MM.1S (cell line): Measurements from ENCODE around the gene NPLOC4.

Source experiments
- DNase-seq: peaks from one replicate; pipeline ENCODE4 v3.0.0-alpha.2; 2015
- H2AFZ ChIP-seq: fragments of 300-600 bp; sonication (generic); 2 replicates; pipeline ENCODE4 v1.6.0; 2016; ENCODE audit warnings: antibody characterized with exemption, low read length
- H3F3A ChIP-seq: fragments of 300-600 bp; sonication (generic); 2 replicates; pipeline ENCODE4 v1.6.1; 2016; ENCODE audit warnings: mild to moderate bottlenecking, antibody characterized with exemption, low read length, moderate library complexity, mixed read lengths; ENCODE audit not compliant: insufficient read depth
- H3K27ac ChIP-seq: fragments of 300-600 bp; sonication (generic); 2 replicates; pipeline ENCODE4 v1.5.1; 2016; ENCODE audit warnings: mild to moderate bottlenecking, low read length
- H3K27me3 ChIP-seq: fragments of 300-600 bp; sonication (generic); replicated peaks from 2 replicates; pipeline ENCODE4 v1.6.0; 2016; ENCODE audit warnings: low read length; ENCODE audit not compliant: insufficient read depth
- H3K36me3 ChIP-seq: fragments of 300-600 bp; sonication (generic); replicated peaks from 2 replicates; pipeline ENCODE4 v1.6.1; 2016; ENCODE audit warnings: mild to moderate bottlenecking, low read length, mixed read lengths; ENCODE audit not compliant: insufficient read depth
- H3K4me1 ChIP-seq: fragments of 300-600 bp; sonication (generic); 2 replicates; pipeline ENCODE4 v1.6.1; 2016; ENCODE audit warnings: low read length, mixed read lengths
- H3K4me2 ChIP-seq: fragments of 300-600 bp; sonication (generic); 2 replicates; pipeline ENCODE4 v1.6.0; 2016; ENCODE audit warnings: low read depth, low read length
- H3K4me3 ChIP-seq: fragments of 300-600 bp; sonication (generic); 2 replicates; pipeline ENCODE4 v1.5.1; 2016; ENCODE audit warnings: low read length, mixed read lengths
- H3K79me2 ChIP-seq: fragments of 300-600 bp; sonication (generic); 2 replicates; pipeline ENCODE4 v1.6.1; 2016; ENCODE audit warnings: mixed run types, low read length, mixed read lengths
- H3K9ac ChIP-seq: fragments of 300-600 bp; sonication (generic); 2 replicates; pipeline ENCODE4 v1.6.1; 2016; ENCODE audit warnings: low read length, mixed read lengths
- H3K9me2 ChIP-seq: fragments of 300-600 bp; sonication (generic); replicated peaks from 2 replicates; pipeline ENCODE4 v1.6.1; 2016; ENCODE audit warnings: mild to moderate bottlenecking, low read length, mixed read lengths; ENCODE audit not compliant: insufficient read depth
- H3K9me3 ChIP-seq: fragments of 300-600 bp; sonication (generic); replicated peaks from 2 replicates; pipeline ENCODE4 v1.6.1; 2016; ENCODE audit warnings: mild to moderate bottlenecking, low read length, mixed read lengths; ENCODE audit not compliant: insufficient read depth
- H4K20me1 ChIP-seq: fragments of 300-600 bp; sonication (generic); 2 replicates; pipeline ENCODE4 v1.6.1; 2016; ENCODE audit warnings: mild to moderate bottlenecking, low read length, moderate library complexity, mixed read lengths; ENCODE audit not compliant: insufficient read depth
- CTCF ChIP-seq: fragments of 300-600 bp; sonication (generic); IDR thresholded peaks from 2 replicates; pipeline ENCODE4 v1.5.1; 2016; ENCODE audit warnings: antibody characterized with exemption, low read length, mixed read lengths
- EZH2 ChIP-seq: fragments of 300-600 bp; sonication (generic); optimal IDR thresholded peaks from 2 replicates; pipeline ENCODE3; 2017; ENCODE audit warnings: low read depth, mild to moderate bottlenecking, antibody characterized with exemption, low read length, mixed read lengths
- EZH2phosphoT487 ChIP-seq: fragments of 300-600 bp; sonication (generic); IDR thresholded peaks from 2 replicates; pipeline ENCODE4 v1.6.1; 2018; ENCODE audit warnings: antibody characterized with exemption, low read length

The NPLOC4 gene

GRCh38 chr17:81513753-81514488 lies 123.0 kb downstream of the NPLOC4 start:
- Histone ChIP-seq H3F3A (peaks cover 67% of the 10 kb centered on the region), H3K9ac (peak overlapping the region; percentile 75), H3K9me2 (no peaks in the 10 kb centered on the region), H3K4me1 (peaks cover 28% of the 10 kb centered on the region), H3K27ac (peak overlapping the region; percentile 69; the same call in 1 of the 2 replicates), H3K4me3 (peak overlapping the region; percentile 76), H4K20me1 (peaks cover 30% of the 10 kb centered on the region), H3K4me2 (peak overlapping the region; percentile 93), H3K79me2 (peaks cover 34% of the 10 kb centered on the region), H3K9me3 (no peaks in the 10 kb centered on the region), H3K27me3 (no peaks in the 10 kb centered on the region), H3K36me3 (peaks cover 17% of the 10 kb centered on the region), H2AFZ (peak overlapping the region; percentile 70)
- DNase-seq: peak; percentile 45
- no peak for TF ChIP-seq EZH2
- TF ChIP-seq EZH2phosphoT487: no peak
- 0 out of 2 replicates have a peak, but pooled peaks have one; percentile 3 for TF ChIP-seq CTCF

- Histone ChIP-seq H3K36me3 (peaks cover 17% of the 10 kb centered on the region), H3K79me2 (peaks cover 34% of the 10 kb centered on the region), H3K27ac (peak overlapping the region; percentile 69; the same call in 1 of the 2 replicates), H4K20me1 (peaks cover 30% of the 10 kb centered on the region), H2AFZ (peak overlapping the region; percentile 70; the same call in 1 of the 2 replicates), H3K4me2 (peak overlapping the region; percentile 93), H3K4me3 (peak overlapping the region; percentile 76), H3K9me3 (no peaks in the 10 kb centered on the region), H3K27me3 (no peaks in the 10 kb centered on the region), H3K4me1 (peaks cover 24% of the 10 kb centered on the region), H3F3A (peaks cover 68% of the 10 kb centered on the region), H3K9me2 (no peaks in the 10 kb centered on the region), H3K9ac (peak overlapping the region; percentile 75; the same call in 1 of the 2 replicates)
- peak; percentile 60 for DNase-seq
- TF ChIP-seq EZH2 (no peak), CTCF (no peak), EZH2phosphoT487 (no peak)
Measured at GRCh38 chr17:81513372-81513752, 123.5 kb downstream of the NPLOC4 start.

GRCh38 chr17:81512562-81513371 lies 124.1 kb downstream of the NPLOC4 start, which contains the start of gene ACTG1:
TSS of gene ACTG1 (minus strand) at chr17:81512799. CDS start at chr17:81512354, 445 bp downstream.
- H3K27ac ChIP-seq: peak within 1 kb of the TSS; percentile 69; the same call in 1 of the 2 replicates
- H3K79me2 ChIP-seq: peaks cover 34% of the 10 kb centered on the region
- TF ChIP-seq EZH2phosphoT487: no peak
- no peak for TF ChIP-seq CTCF
- TF ChIP-seq EZH2: no peak
- H3K4me2 ChIP-seq: peak within 1 kb of the TSS; percentile 93
- H3K4me3 ChIP-seq: peak within 1 kb of the TSS; percentile 92
- H4K20me1 ChIP-seq: peaks cover 30% of the 10 kb centered on the region
- H3K9me2 ChIP-seq: no peaks in the 10 kb centered on the region
- H2AFZ ChIP-seq: peak within 1 kb of the TSS; percentile 70; the same call in 1 of the 2 replicates
- no peaks in the 10 kb centered on the region for H3K9me3 ChIP-seq
- DNase-seq: peak; percentile 94
- H3K9ac ChIP-seq: peak within 1 kb of the TSS; percentile 75
- no peaks in the 10 kb centered on the region for H3K27me3 ChIP-seq
- H3K4me1 ChIP-seq: peaks cover 24% of the 10 kb centered on the region
- H3K36me3 ChIP-seq: peaks cover 17% of the 10 kb centered on the region
- H3F3A ChIP-seq: peaks cover 70% of the 10 kb centered on the region
